WTC11 (cell line): ENCODE measurements around the gene HDAC9. TPM values are rescaled to one million over a fixed set of nuclear protein-coding genes. Genes with fewer than 3 reads are reported as not detected.

Source experiments
- ATAC-seq: fragments of 200-7000 bp; cut with Tn5 transposase; 2 replicates; pipeline ENCODE4 v1.10.0; 2021; ENCODE audit warnings: mild to moderate bottlenecking, moderate library complexity
- CTCF ChIA-PET: fragments of 300-600 bp; sonication (Branson Sonifier 250); formaldehyde crosslinking; loops from one replicate; lab custom pipeline; 2021; ENCODE audit warnings: antibody characterized with exemption; lab: Charles Lee
- POLR2A ChIA-PET: fragments of 350-600 bp; sonication (Branson Sonifier 250); formaldehyde crosslinking; loops from one replicate; lab custom pipeline; 2021; ENCODE audit warnings: antibody characterized with exemption; lab: Charles Lee
- DNase-seq: peaks from one replicate; pipeline ENCODE4 v3.0.0; 2021; ENCODE audit warnings: low spot score
- H3K27ac Mint-ChIP-seq: 2 replicates; pipeline ENCODE4 v1.8.0; 2021; ENCODE audit warnings: mixed read lengths
- H3K27me3 Mint-ChIP-seq: 2 replicates; pipeline ENCODE4 v1.8.0; 2021; ENCODE audit warnings: low read depth, mild to moderate bottlenecking, moderate library complexity, mixed read lengths
- H3K36me3 Mint-ChIP-seq: 2 replicates; pipeline ENCODE4 v1.8.0; 2021; ENCODE audit warnings: mixed read lengths
- H3K4me1 Mint-ChIP-seq: 2 replicates; pipeline ENCODE4 v1.8.0; 2022; ENCODE audit warnings: mixed read lengths
- H3K4me3 Mint-ChIP-seq: 2 replicates; pipeline ENCODE4 v1.8.0; 2021; ENCODE audit warnings: mild to moderate bottlenecking, moderate library complexity, mixed read lengths
- H3K9me3 Mint-ChIP-seq: 2 replicates; pipeline ENCODE4 v1.8.0; 2021; ENCODE audit warnings: mixed read lengths
- CBFB ChIP-seq: sonication (generic); formaldehyde crosslinking; IDR thresholded peaks from 2 replicates; pipeline ENCODE4 v1.8.1; 2022; ENCODE audit warnings: mild to moderate bottlenecking, low read depth, missing genetic modification reagents
- CREB1 ChIP-seq: sonication (generic); formaldehyde crosslinking; IDR thresholded peaks from 2 replicates; pipeline ENCODE4 v1.8.0; 2023; ENCODE audit warnings: mild to moderate bottlenecking, missing genetic modification reagents
- CREM ChIP-seq: sonication (generic); formaldehyde crosslinking; IDR thresholded peaks from 2 replicates; pipeline ENCODE4 v1.8.1; 2022; ENCODE audit warnings: mild to moderate bottlenecking, missing genetic modification reagents, moderate library complexity
- E2F4 ChIP-seq: sonication (generic); formaldehyde crosslinking; IDR thresholded peaks from 2 replicates; pipeline ENCODE4 v1.8.1; 2022; ENCODE audit warnings: low read depth, mild to moderate bottlenecking, moderate library complexity, missing genetic modification reagents, borderline replicate concordance
- ERG ChIP-seq: fragments of 250-450 bp; sonication (Bioruptor Pico); IDR thresholded peaks from 2 replicates; pipeline ENCODE4 v1.8.0; 2021; ENCODE audit warnings: mild to moderate bottlenecking
- FOXP1 ChIP-seq: sonication (generic); formaldehyde crosslinking; IDR thresholded peaks from 2 replicates; pipeline ENCODE4 v1.8.0; 2022; ENCODE audit warnings: missing genetic modification reagents, mild to moderate bottlenecking, moderate library complexity, borderline replicate concordance
- FOXP4 ChIP-seq: sonication (generic); formaldehyde crosslinking; IDR thresholded peaks from 2 replicates; pipeline ENCODE4 v1.8.0; 2022; ENCODE audit warnings: mild to moderate bottlenecking, missing genetic modification reagents
- GABPB1 ChIP-seq: sonication (generic); formaldehyde crosslinking; IDR thresholded peaks from 2 replicates; pipeline ENCODE4 v1.8.1; 2023; ENCODE audit warnings: mild to moderate bottlenecking, missing genetic modification reagents
- HMGA2 ChIP-seq: fragments of 250-450 bp; sonication (Bioruptor Pico); IDR thresholded peaks from 2 replicates; pipeline ENCODE4 v1.4.0; 2021; ENCODE audit warnings: mild to moderate bottlenecking, moderate library complexity
- IRF1 ChIP-seq: sonication (generic); formaldehyde crosslinking; IDR thresholded peaks from 2 replicates; pipeline ENCODE4 v1.8.0; 2023; ENCODE audit warnings: missing genetic modification reagents
- IRF2 ChIP-seq: sonication (generic); formaldehyde crosslinking; IDR thresholded peaks from 2 replicates; pipeline ENCODE4 v1.8.0; 2022; ENCODE audit warnings: low read depth, missing genetic modification reagents, borderline replicate concordance
- JUN ChIP-seq: sonication (generic); formaldehyde crosslinking; IDR thresholded peaks from 2 replicates; pipeline ENCODE4 v1.8.0; 2023; ENCODE audit warnings: mild to moderate bottlenecking, missing genetic modification reagents
- MYBL2 ChIP-seq: sonication (generic); formaldehyde crosslinking; IDR thresholded peaks from 2 replicates; pipeline ENCODE4 v1.8.1; 2023; ENCODE audit warnings: mild to moderate bottlenecking, moderate library complexity, missing genetic modification reagents
- NR1H2 ChIP-seq: sonication (generic); formaldehyde crosslinking; IDR thresholded peaks from 2 replicates; pipeline ENCODE4 v1.9.0; 2021; ENCODE audit warnings: mild to moderate bottlenecking, moderate library complexity, missing genetic modification reagents
- PRRX2 ChIP-seq: fragments of 250-450 bp; sonication (Bioruptor Pico); IDR thresholded peaks from 2 replicates; pipeline ENCODE4 v1.8.0; 2021; ENCODE audit warnings: mild to moderate bottlenecking
- TEAD4 ChIP-seq: sonication (generic); formaldehyde crosslinking; IDR thresholded peaks from 2 replicates; pipeline ENCODE4 v1.8.0; 2022; ENCODE audit warnings: mild to moderate bottlenecking, missing genetic modification reagents
- ZNF396 ChIP-seq: fragments of 250-450 bp; sonication (Bioruptor Pico); IDR thresholded peaks from 2 replicates; pipeline ENCODE4 v1.8.0; 2021; ENCODE audit warnings: mild to moderate bottlenecking, moderate library complexity, borderline replicate concordance
- ZNF416 ChIP-seq: fragments of 250-450 bp; sonication (Bioruptor Pico); IDR thresholded peaks from 2 replicates; pipeline ENCODE4 v1.9.0; 2021; ENCODE audit warnings: mild to moderate bottlenecking, inconsistent platforms
- total RNA-seq: library from RNA; stranded (reverse); gene quantifications from 3 replicates; pipeline ENCODE4 v1.2.3, GENCODE V29; 2021

The HDAC9 gene
- total RNA-seq, 1 experiment from 2014 or later: 18.8 TPM

- DNase-seq: no peak
- ChIA-PET CTCF (no interaction called here), POLR2A (no interaction called here)
- no peak overlapping the region for H3K27ac Mint-ChIP-seq
- no peak overlapping the region for H3K4me3 Mint-ChIP-seq
- H3K36me3 Mint-ChIP-seq: no peaks in the 10 kb centered on the region
- H3K9me3 Mint-ChIP-seq: no peaks in the 10 kb centered on the region
- ATAC-seq: no peak
- peaks cover 13% of the 10 kb centered on the region for H3K4me1 Mint-ChIP-seq
- no peaks in the 10 kb centered on the region for H3K27me3 Mint-ChIP-seq
- TF ChIP-seq PRRX2: no peak
- no peak for TF ChIP-seq HMGA2 (CRISPR knock-in tag)
- no peak for TF ChIP-seq NR1H2 (CRISPR knock-in tag)
- TF ChIP-seq ERG (CRISPR knock-in tag): no peak
- no peak for TF ChIP-seq E2F4 (CRISPR knock-in tag)
- no peak for TF ChIP-seq JUN (CRISPR knock-in tag)
- no peak for TF ChIP-seq CREM (CRISPR knock-in tag)
- TF ChIP-seq TEAD4 (CRISPR knock-in tag): no peak
- TF ChIP-seq IRF1 (CRISPR knock-in tag): no peak
- no peak for TF ChIP-seq MYBL2 (CRISPR knock-in tag)
- no peak for TF ChIP-seq CBFB (CRISPR knock-in tag)
- TF ChIP-seq FOXP1 (CRISPR knock-in tag): no peak
Measured at GRCh38 chr7:18546576-18546975, 51.0 kb downstream of the HDAC9 start.

- TF ChIP-seq GABPB1 (CRISPR knock-in tag): no peak
- TF ChIP-seq ERG (CRISPR knock-in tag): no peak
- no peak for TF ChIP-seq FOXP4 (CRISPR knock-in tag)
- no peak for TF ChIP-seq ZNF396
- no peak for TF ChIP-seq IRF2 (CRISPR knock-in tag)
- TF ChIP-seq JUN (CRISPR knock-in tag): no peak
- TF ChIP-seq CREB1 (CRISPR knock-in tag): no peak
- TF ChIP-seq ZNF416 (CRISPR knock-in tag): no peak
- Mint-ChIP-seq H3K27me3 (no peaks in the 10 kb centered on the region), H3K36me3 (no peaks in the 10 kb centered on the region), H3K9me3 (no peaks in the 10 kb centered on the region), H3K4me3 (no peak overlapping the region), H3K4me1 (peaks cover 13% of the 10 kb centered on the region), H3K27ac (no peak overlapping the region)
- ATAC-seq: no peak
- ChIA-PET POLR2A (no interaction called here), CTCF (no interaction called here)
- DNase-seq: no peak
Measured at GRCh38 chr7:18547509-18548187, 52.1 kb downstream of the HDAC9 start.
